Liver (tissue), 9 donors: ENCODE measurements around the gene TMEM243. TPM values are rescaled to one million over a fixed set of nuclear protein-coding genes. Genes with fewer than 3 reads are reported as not detected.

Experiments used
- DNase-seq: peaks from one replicate; pipeline ENCODE4 v3.0.0-alpha.2; 2017; ENCODE audit warnings: low spot score
- H3K27ac ChIP-seq, 2 donors: one replicate each; pipeline ENCODE4 v1.7.0; 2013; ENCODE audit warnings: inconsistent platforms in 2 of 2, low read length in 2 of 2, control low read depth in 1 of 2, low read depth in 1 of 2, mild to moderate bottlenecking in 1 of 2
- H3K27me3 ChIP-seq, 4 donors: one replicate each; pipeline versions ENCODE4 v1.6.1 to v1.7.0; 2013; ENCODE audit warnings: low read length in 3 of 4, inconsistent platforms in 1 of 4, mild to moderate bottlenecking in 1 of 4, moderate library complexity in 1 of 4; ENCODE audit not compliant: control insufficient read depth in 4 of 4, insufficient read depth in 4 of 4
- H3K36me3 ChIP-seq, 4 donors: one replicate each; pipeline versions ENCODE4 v1.6.1 to v1.7.0; 2013; ENCODE audit warnings: low read length in 3 of 4, mild to moderate bottlenecking in 3 of 4, low read depth in 1 of 4, moderate library complexity in 1 of 4; ENCODE audit not compliant: control insufficient read depth in 4 of 4, insufficient read depth in 3 of 4
- H3K4me1 ChIP-seq, 4 donors: one replicate each; pipeline versions ENCODE4 v1.6.1 to v1.7.0; 2013; ENCODE audit warnings: low read length in 3 of 4, mild to moderate bottlenecking in 3 of 4, moderate library complexity in 1 of 4; ENCODE audit not compliant: control insufficient read depth in 4 of 4, insufficient read depth in 4 of 4
- H3K4me3 ChIP-seq, 3 donors: one replicate each; pipeline versions ENCODE4 v1.6.1 to v1.7.0; 2013; ENCODE audit warnings: low read length in 3 of 3, control low read depth in 1 of 3, low read depth in 1 of 3, mild to moderate bottlenecking in 1 of 3
- H3K9ac ChIP-seq, 2 donors: one replicate each; pipeline ENCODE4 v1.7.0; 2013; ENCODE audit warnings: low read length in 2 of 2, mild to moderate bottlenecking in 2 of 2, moderate library complexity in 2 of 2, control low read depth in 1 of 2, low read depth in 1 of 2
- H3K9me3 ChIP-seq, 4 donors: one replicate each; pipeline versions ENCODE4 v1.6.1 to v1.7.0; 2013; ENCODE audit warnings: low read length in 3 of 4; ENCODE audit not compliant: control insufficient read depth in 4 of 4
- ATF3 ChIP-seq: IDR thresholded peaks from 2 replicates; pipeline ENCODE4 v1.6.1; 2016; ENCODE audit warnings: antibody characterized with exemption
- FOXA1 ChIP-seq: IDR thresholded peaks from 2 replicates; pipeline ENCODE4 v1.6.1; 2016; ENCODE audit warnings: antibody characterized with exemption
- GABPA ChIP-seq, 2 donors: IDR thresholded peaks in 1 of 2; conservative IDR thresholded peaks in 1 of 2; 2 replicates each; pipeline ENCODE4 v1.6.1; 2016; ENCODE audit warnings: antibody characterized with exemption in 2 of 2, mild to moderate bottlenecking in 1 of 2, moderate library complexity in 1 of 2
- HNF4A ChIP-seq, 2 donors: conservative IDR thresholded peaks; 2 replicates each; pipeline ENCODE4 v1.6.1; 2016; ENCODE audit warnings: antibody characterized with exemption in 2 of 2, mild to moderate bottlenecking in 2 of 2
- HNF4G ChIP-seq: IDR thresholded peaks from 2 replicates; pipeline ENCODE4 v1.6.1; 2016; ENCODE audit warnings: antibody characterized with exemption
- JUND ChIP-seq, 2 donors: IDR thresholded peaks; 2 replicates each; pipeline ENCODE4 v1.6.1; 2016; ENCODE audit warnings: antibody characterized with exemption in 2 of 2
- MAX ChIP-seq: IDR thresholded peaks from 2 replicates; pipeline ENCODE4 v1.6.1; 2016; ENCODE audit warnings: antibody characterized with exemption
- RAD21 ChIP-seq, 2 donors: IDR thresholded peaks; 2 replicates each; pipeline ENCODE4 v1.6.1; 2016; ENCODE audit warnings: antibody characterized with exemption in 2 of 2, mild to moderate bottlenecking in 2 of 2
- REST ChIP-seq: IDR thresholded peaks from 2 replicates; pipeline ENCODE4 v1.6.1; 2016; ENCODE audit warnings: antibody characterized with exemption, mild to moderate bottlenecking
- RXRA ChIP-seq, 2 donors: IDR thresholded peaks; 2 replicates each; pipeline ENCODE4 v1.6.1; 2017 to 2018; ENCODE audit warnings: antibody characterized with exemption in 2 of 2, mild to moderate bottlenecking in 1 of 2
- SP1 ChIP-seq: IDR thresholded peaks from 2 replicates; pipeline ENCODE4 v1.6.1; 2018; ENCODE audit warnings: antibody characterized with exemption, mild to moderate bottlenecking
- TAF1 ChIP-seq: conservative IDR thresholded peaks from 2 replicates; pipeline ENCODE4 v1.6.1; 2016; ENCODE audit warnings: antibody characterized with exemption, mild to moderate bottlenecking
- WGBS: extraction: QIAGEN DNeasy Blood & Tissue Kit; methylation state at CpG from one replicate; pipeline ENCODE4 v1.1.7; 2013; 5-methylcytosine and 5-hydroxymethylcytosine counted together
- polyA plus RNA-seq, 2 donors: library from polyadenylated mRNA; stranded (reverse) in 1 of 2; unstranded in 1 of 2; fragments of 200-250 nt in 1 of 2; fragments of >200 nt in 1 of 2; fragmentation: Nextera tagmentation in 1 of 2; extraction: Ambion mirVana in 1 of 2; gene quantifications; one replicate each; pipeline versions ENCODE4 v1.2.1 to v1.2.3, GENCODE V29; 2013 to 2015
- total RNA-seq, 2 donors: library from RNA; depleted of rRNA; stranded (reverse); fragments of >200 nt; gene quantifications; one replicate each; pipeline ENCODE4 v1.2.3, GENCODE V29; 2014
- TF ChIP-seq, protein P1 (sequence below): fragments of 150-350 bp; IDR thresholded peaks from 2 replicates; pipeline ENCODE4 v1.5.1; 2017; ENCODE audit warnings: improper control_type of control experiment, low read depth, low read length; ENCODE audit not compliant: missing input control
- TF ChIP-seq, protein P2 (sequence below): IDR thresholded peaks from 2 replicates; pipeline ENCODE4 v1.6.1; 2016; ENCODE audit warnings: antibody characterized with exemption
- donor health status: healthy.
- donor health status: healthy.
- donor health status: healthy.
- donor health status: healthy.
- donor health status: healthy.

The TMEM243 gene
- total and polyA plus RNA-seq, 4 donors, result 4.8 to 8.0 (median 5.5) TPM

DNA sequence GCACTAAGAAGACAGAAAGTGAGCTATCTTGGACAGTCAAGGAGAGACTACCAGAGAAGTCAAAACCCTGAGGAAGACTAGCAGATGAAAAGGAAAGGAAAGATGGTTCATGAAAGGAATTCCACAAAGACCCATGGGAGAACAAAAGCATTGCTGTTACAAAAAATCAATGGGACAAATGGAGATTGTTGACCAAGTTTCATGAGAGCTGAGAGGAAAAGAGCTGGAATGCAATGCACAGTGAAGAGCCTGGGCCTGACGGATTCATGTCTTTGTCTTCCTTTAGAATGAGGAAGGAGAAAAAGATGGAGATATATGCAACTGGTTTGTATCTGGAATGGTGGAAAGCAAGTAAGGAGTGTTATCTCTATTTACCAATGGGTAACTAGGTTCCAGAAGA lies 17.3 kb downstream of the TMEM243 start:
- Histone ChIP-seq H3K27ac (no peak overlapping the region), H3K36me3 (peaks cover 0 to 14% (median 7%) of the 10 kb centered on the region in 4 donors), H3K4me1 (no peaks in the 10 kb centered on the region), H3K27me3 (no peaks in the 10 kb centered on the region), H3K4me3 (no peak overlapping the region), H3K9me3 (peaks cover 4 to 10% (median 6%) of the 10 kb centered on the region in 4 donors), H3K9ac (no peak overlapping the region)
- TF ChIP-seq MAX, result no peak
- no peak for TF ChIP-seq JUND (IDR thresholded peaks at IDR 0.05)
- TF ChIP-seq HNF4A (conservative IDR thresholded peaks at IDR 0.05), result no peak
- TF ChIP-seq SP1, result no peak
- TF ChIP-seq GABPA (IDR thresholded peaks at IDR 0.05 in 1 of 2, conservative IDR thresholded peaks at IDR 0.05 in 1 of 2), result no peak
- TF ChIP-seq FOXA1, result no peak
- TF ChIP-seq TAF1, result no peak
- TF ChIP-seq ATF3, result no peak
- no peak for TF ChIP-seq RXRA (IDR thresholded peaks at IDR 0.05)
- no peak for TF ChIP-seq REST
- TF ChIP-seq RAD21 (IDR thresholded peaks at IDR 0.05), result no peak
- TF ChIP-seq, protein P1, sequence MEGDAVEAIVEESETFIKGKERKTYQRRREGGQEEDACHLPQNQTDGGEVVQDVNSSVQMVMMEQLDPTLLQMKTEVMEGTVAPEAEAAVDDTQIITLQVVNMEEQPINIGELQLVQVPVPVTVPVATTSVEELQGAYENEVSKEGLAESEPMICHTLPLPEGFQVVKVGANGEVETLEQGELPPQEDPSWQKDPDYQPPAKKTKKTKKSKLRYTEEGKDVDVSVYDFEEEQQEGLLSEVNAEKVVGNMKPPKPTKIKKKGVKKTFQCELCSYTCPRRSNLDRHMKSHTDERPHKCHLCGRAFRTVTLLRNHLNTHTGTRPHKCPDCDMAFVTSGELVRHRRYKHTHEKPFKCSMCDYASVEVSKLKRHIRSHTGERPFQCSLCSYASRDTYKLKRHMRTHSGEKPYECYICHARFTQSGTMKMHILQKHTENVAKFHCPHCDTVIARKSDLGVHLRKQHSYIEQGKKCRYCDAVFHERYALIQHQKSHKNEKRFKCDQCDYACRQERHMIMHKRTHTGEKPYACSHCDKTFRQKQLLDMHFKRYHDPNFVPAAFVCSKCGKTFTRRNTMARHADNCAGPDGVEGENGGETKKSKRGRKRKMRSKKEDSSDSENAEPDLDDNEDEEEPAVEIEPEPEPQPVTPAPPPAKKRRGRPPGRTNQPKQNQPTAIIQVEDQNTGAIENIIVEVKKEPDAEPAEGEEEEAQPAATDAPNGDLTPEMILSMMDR, result no peak
- TF ChIP-seq HNF4G, result no peak
- TF ChIP-seq, protein P2, sequence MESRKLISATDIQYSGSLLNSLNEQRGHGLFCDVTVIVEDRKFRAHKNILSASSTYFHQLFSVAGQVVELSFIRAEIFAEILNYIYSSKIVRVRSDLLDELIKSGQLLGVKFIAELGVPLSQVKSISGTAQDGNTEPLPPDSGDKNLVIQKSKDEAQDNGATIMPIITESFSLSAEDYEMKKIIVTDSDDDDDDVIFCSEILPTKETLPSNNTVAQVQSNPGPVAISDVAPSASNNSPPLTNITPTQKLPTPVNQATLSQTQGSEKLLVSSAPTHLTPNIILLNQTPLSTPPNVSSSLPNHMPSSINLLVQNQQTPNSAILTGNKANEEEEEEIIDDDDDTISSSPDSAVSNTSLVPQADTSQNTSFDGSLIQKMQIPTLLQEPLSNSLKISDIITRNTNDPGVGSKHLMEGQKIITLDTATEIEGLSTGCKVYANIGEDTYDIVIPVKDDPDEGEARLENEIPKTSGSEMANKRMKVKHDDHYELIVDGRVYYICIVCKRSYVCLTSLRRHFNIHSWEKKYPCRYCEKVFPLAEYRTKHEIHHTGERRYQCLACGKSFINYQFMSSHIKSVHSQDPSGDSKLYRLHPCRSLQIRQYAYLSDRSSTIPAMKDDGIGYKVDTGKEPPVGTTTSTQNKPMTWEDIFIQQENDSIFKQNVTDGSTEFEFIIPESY, result no peak
- 93% methylated on average over 1 of the region's 1 CpG for WGBS
- DNase-seq, result no peak

DNA sequence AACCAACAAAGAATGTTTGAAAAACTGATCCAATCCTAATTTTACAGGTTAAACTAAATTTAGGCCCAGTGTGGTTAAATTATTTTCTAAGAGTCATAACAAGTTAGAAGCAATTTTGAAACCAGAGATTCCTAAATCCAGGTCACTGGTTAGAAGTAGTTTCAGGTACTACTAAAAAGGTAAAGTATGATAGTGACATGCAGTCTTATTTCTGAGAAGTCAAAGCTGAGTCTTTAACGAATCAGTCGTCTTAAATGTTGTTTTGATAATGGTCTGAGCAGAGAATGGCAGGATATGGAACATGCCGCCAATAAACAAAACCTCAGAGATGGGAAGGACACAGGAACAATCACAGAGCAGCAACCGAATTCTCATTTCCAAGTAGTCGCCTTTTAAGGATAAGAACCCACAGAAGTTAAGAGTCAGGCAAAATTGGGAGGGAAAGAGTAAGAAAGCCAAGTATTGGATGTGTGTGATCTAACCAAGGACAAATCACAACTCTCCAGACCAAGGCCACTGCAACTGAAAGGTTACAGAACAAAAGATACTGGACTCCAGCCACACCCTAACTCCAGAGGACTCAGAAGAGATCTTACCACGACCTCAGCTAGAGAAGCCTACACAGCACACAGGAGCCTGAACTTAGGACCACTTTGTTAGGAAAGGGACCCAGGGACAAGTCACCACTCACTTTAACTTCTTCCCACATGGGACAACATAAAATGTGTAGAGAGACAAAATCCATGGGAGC lies 19.7 kb downstream of the TMEM243 start:
- H3K36me3 ChIP-seq, result peaks cover 3 to 32% (median 27%) of the 10 kb centered on the region in 4 donors
- H3K9me3 ChIP-seq, result peaks cover 0 to 5% (median 3%) of the 10 kb centered on the region in 4 donors
- WGBS, result 86% methylated on average over 6 of the region's 6 CpGs
- TF ChIP-seq TAF1 (no peak), MAX (no peak), ATF3 (no peak)
- TF ChIP-seq, protein P1, result no peak
- H3K4me3 ChIP-seq, result no peak overlapping the region
- no peak for DNase-seq
- no peak overlapping the region for H3K27ac ChIP-seq
- H3K4me1 ChIP-seq, result no peaks in the 10 kb centered on the region
- no peaks in the 10 kb centered on the region for H3K27me3 ChIP-seq
- no peak overlapping the region for H3K9ac ChIP-seq
